GM19463 (cell line): ENCODE results near the gene E2F6.
"Not testable (repeated sequence)": the region's sequence is repeated elsewhere in the genome, so short reads cannot be mapped to it uniquely, and the experiment has no call there.

Source experiments
- ATAC-seq: cut with Tn5 transposase; IDR thresholded peaks from one replicate; pipeline ENCODE4 v1.9.1; 2021; ENCODE audit warnings: mild to moderate bottlenecking, moderate library complexity; ENCODE audit not compliant: unreplicated experiment

E2F6 gene

GRCh38 chr2:11417946-11418585, 47.9 kb downstream of the E2F6 start:
- ATAC-seq: no peak

GRCh38 chr2:11416931-11417330, 49.0 kb downstream of the E2F6 start:
- ATAC-seq: no peak

GRCh38 chr2:11416186-11416585, 49.8 kb downstream of the E2F6 start:
- no peak for ATAC-seq

GRCh38 chr2:11414372-11415124, 51.4 kb downstream of the E2F6 start:
- no peak for ATAC-seq

- no peak for ATAC-seq
These were observed 53.5 kb downstream of the E2F6 start for GRCh38 chr2:11412449-11412810.

- ATAC-seq: no peak
These were observed 54.1 kb downstream of the E2F6 start for GRCh38 chr2:11411768-11412448.

- ATAC-seq: no peak
These were observed 54.7 kb downstream of the E2F6 start for GRCh38 chr2:11411244-11411643.

GRCh38 chr2:11410101-11410500, 55.9 kb downstream of the E2F6 start:
- ATAC-seq: no peak

- no peak for ATAC-seq
These were observed 56.4 kb downstream of the E2F6 start for GRCh38 chr2:11409572-11409959.

GRCh38 chr2:11408959-11409571, 56.9 kb downstream of the E2F6 start:
- ATAC-seq: no peak

- ATAC-seq: no peak
These were observed 58.5 kb downstream of the E2F6 start for GRCh38 chr2:11407413-11407812.

- no peak for ATAC-seq
These were observed 59.0 kb downstream of the E2F6 start for GRCh38 chr2:11406958-11407381.

- ATAC-seq: no peak
These were observed 59.5 kb downstream of the E2F6 start for GRCh38 chr2:11406267-11406957.

GRCh38 chr2:11405599-11406266, 60.2 kb downstream of the E2F6 start:
- no peak for ATAC-seq

GRCh38 chr2:11405074-11405406, 60.9 kb downstream of the E2F6 start:
- ATAC-seq: not testable (repeated sequence)

- ATAC-seq: no peak
These were observed 61.4 kb downstream of the E2F6 start for GRCh38 chr2:11404376-11405073.

- no peak for ATAC-seq
These were observed 63.5 kb downstream of the E2F6 start for GRCh38 chr2:11402436-11402835.

GRCh38 chr2:11399438-11399762, 66.6 kb downstream of the E2F6 start:
- no peak for ATAC-seq

GRCh38 chr2:11398750-11399437, 67.1 kb downstream of the E2F6 start:
- ATAC-seq: no peak

- no peak for ATAC-seq
These were observed 68.4 kb downstream of the E2F6 start for GRCh38 chr2:11397513-11397912.
